Keratinocyte (primary cell): Measurements from ENCODE around the gene SURF4. TPM values are rescaled to one million over a fixed set of nuclear protein-coding genes. Genes with fewer than 3 reads are reported as not detected.
A peak's percentile ranks its signal among the peaks of the same experiment; 100 is the strongest.

ENCODE experiments used
- DNase-seq: peaks from one replicate; pipeline ENCODE4 v3.0.0-alpha.2; 2011; ENCODE audit warnings: low read depth, missing footprints, low spot score
- FAIRE-seq: peaks from 2 replicates; lab custom pipeline; 2011; peaks lifted over from hg19 to GRCh38; lab: Jason Lieb, UNC
- H2AFZ ChIP-seq: 2 replicates; pipeline ENCODE4 v1.6.0; 2012; ENCODE audit warnings: low read length, control low read depth, inconsistent platforms; ENCODE audit not compliant: control insufficient read depth
- H3K27ac ChIP-seq: 2 replicates; pipeline ENCODE4 v1.5.1; 2011; ENCODE audit warnings: low read length; ENCODE audit not compliant: control insufficient read depth, insufficient read depth
- H3K27me3 ChIP-seq: 3 replicates; pipeline ENCODE4 v1.6.0; 2011; ENCODE audit warnings: low read length; ENCODE audit not compliant: control insufficient read depth, insufficient read depth; ENCODE audit errors: extremely low read depth
- H3K36me3 ChIP-seq, 2 experiments: 2 replicates in 1 of 2; 3 replicates in 1 of 2; pipeline ENCODE4 v1.5.1; 2011; ENCODE audit warnings: low read length in 2 of 2, mild to moderate bottlenecking in 1 of 2; ENCODE audit not compliant: control insufficient read depth in 2 of 2, insufficient read depth in 2 of 2; ENCODE audit errors: extremely low read depth in 1 of 2
- H3K4me1 ChIP-seq: 3 replicates; pipeline ENCODE4 v1.5.1; 2011; ENCODE audit warnings: low read length; ENCODE audit not compliant: control insufficient read depth, insufficient read depth; ENCODE audit errors: extremely low read depth
- H3K4me2 ChIP-seq: 3 replicates; pipeline ENCODE4 v1.6.0; 2011; ENCODE audit warnings: low read depth, low read length; ENCODE audit not compliant: control insufficient read depth, insufficient read depth; ENCODE audit errors: extremely low read depth
- H3K4me3 ChIP-seq, 3 experiments: fragments of 200-600 bp in 1 of 3; sonication (generic) in 1 of 3; 2 replicates in 2 of 3; 3 replicates in 1 of 3; pipeline ENCODE4 v1.5.1; 2011 to 2016; ENCODE audit warnings: low read length in 3 of 3, mild to moderate bottlenecking in 3 of 3, control low read depth in 2 of 3, inconsistent platforms in 1 of 3, low read depth in 1 of 3, mixed read lengths in 1 of 3, mixed run types in 1 of 3, moderate library complexity in 1 of 3; ENCODE audit not compliant: control insufficient read depth in 2 of 3, insufficient read depth in 2 of 3; ENCODE audit errors: extremely low read depth in 1 of 3
- H3K79me2 ChIP-seq: 2 replicates; pipeline ENCODE4 v1.6.0; 2012; ENCODE audit warnings: low read length; ENCODE audit not compliant: control insufficient read depth, insufficient read depth
- H3K9ac ChIP-seq: 3 replicates; pipeline ENCODE4 v1.6.0; 2011; ENCODE audit warnings: low read length; ENCODE audit not compliant: control insufficient read depth, insufficient read depth; ENCODE audit errors: extremely low read depth
- H3K9me1 ChIP-seq: 3 replicates; pipeline ENCODE4 v1.6.0; 2011; ENCODE audit warnings: low read length; ENCODE audit not compliant: control insufficient read depth, insufficient read depth; ENCODE audit errors: extremely low read depth
- H3K9me3 ChIP-seq: 2 replicates; pipeline ENCODE4 v1.5.1; 2012; ENCODE audit warnings: low read depth, low read length; ENCODE audit not compliant: control insufficient read depth
- H4K20me1 ChIP-seq: 3 replicates; pipeline ENCODE4 v1.6.0; 2011; ENCODE audit warnings: low read length; ENCODE audit not compliant: control insufficient read depth, insufficient read depth; ENCODE audit errors: extremely low read depth
- CTCF ChIP-seq, 3 experiments: IDR thresholded peaks in 1 of 3; conservative IDR thresholded peaks in 1 of 3; optimal IDR thresholded peaks in 1 of 3; 2 replicates in 2 of 3; 3 replicates in 1 of 3; pipeline versions ENCODE3 to v1.5.1; 2011; ENCODE audit warnings: low read length in 3 of 3, mild to moderate bottlenecking in 3 of 3, moderate library complexity in 2 of 3, control low read depth in 1 of 3, inconsistent platforms in 1 of 3; ENCODE audit not compliant: insufficient read depth in 2 of 3; ENCODE audit errors: extremely low read depth in 1 of 3
- EZH2 ChIP-seq: IDR thresholded peaks from one replicate; pipeline ENCODE4 v1.6.1; 2012; ENCODE audit warnings: inconsistent platforms, mild to moderate bottlenecking, low read length, moderate library complexity
- dilution Hi-C: fragments of 300-500 bp; cut with MboI; formaldehyde crosslinking; loops from one replicate; pipeline ENCODE4 v1.7.0; 2020; ENCODE audit warnings: low sequenced_read_pairs; ENCODE audit not compliant: extremely low pct_ligation_motif_present
- polyA plus RNA-seq, 5 experiments: library from polyadenylated mRNA; depleted of rRNA in 3 of 5; stranded (reverse) in 3 of 5; stranded (forward) in 1 of 5; unstranded in 1 of 5; fragments of >200 nt; gene quantifications; 1 replicate in 1 of 5; 2 replicates in 3 of 5; 3 replicates in 1 of 5; pipeline versions ENCODE4 v1.2.1 to v1.2.3, GENCODE V29; 2011 to 2012; ENCODE audit warnings: missing spikeins in 2 of 5, low read depth in 1 of 5, low replicate concordance in 1 of 5

Gene SURF4
- polyA plus RNA-seq, 1 donor (not counting 4 experiments of a cell fraction or from before 2014, with no cell fraction given) = 153 TPM

- H3K4me1 ChIP-seq = peaks cover 53% of the 10 kb centered on the region
- dilution Hi-C loops = no loop called here
- TF ChIP-seq CTCF (optimal IDR thresholded peaks at IDR 0.05 in 1 of 3, IDR thresholded peaks at IDR 0.05 in 1 of 3, conservative IDR thresholded peaks at IDR 0.05 in 1 of 3; ENCODE audit: extremely low read depth in 1 of 3, insufficient read depth in 2 of 3, low read length in 3 of 3) = no peak
- TF ChIP-seq EZH2 = no peak
- H3K27ac ChIP-seq = no peak overlapping the region
- H3K36me3 ChIP-seq = peaks cover 26 to 37% of the 10 kb centered on the region in 2 experiments
- H2AFZ ChIP-seq = no peak overlapping the region
- H4K20me1 ChIP-seq = peaks cover 56% of the 10 kb centered on the region
- H3K9ac ChIP-seq = no peak overlapping the region
- peaks cover 84% of the 10 kb centered on the region for H3K79me2 ChIP-seq
- no peaks in the 10 kb centered on the region for H3K9me3 ChIP-seq
- peak overlapping the region; percentile 73 for H3K4me2 ChIP-seq
- no peak overlapping the region for H3K4me3 ChIP-seq
- H3K9me1 ChIP-seq = peaks cover 8% of the 10 kb centered on the region
- H3K27me3 ChIP-seq = no peaks in the 10 kb centered on the region
- DNase-seq (no peak), FAIRE-seq (no peak)
Measured at GRCh38 chr9:133372144-133372543, 3.7 kb downstream of the SURF4 start.

DNA sequence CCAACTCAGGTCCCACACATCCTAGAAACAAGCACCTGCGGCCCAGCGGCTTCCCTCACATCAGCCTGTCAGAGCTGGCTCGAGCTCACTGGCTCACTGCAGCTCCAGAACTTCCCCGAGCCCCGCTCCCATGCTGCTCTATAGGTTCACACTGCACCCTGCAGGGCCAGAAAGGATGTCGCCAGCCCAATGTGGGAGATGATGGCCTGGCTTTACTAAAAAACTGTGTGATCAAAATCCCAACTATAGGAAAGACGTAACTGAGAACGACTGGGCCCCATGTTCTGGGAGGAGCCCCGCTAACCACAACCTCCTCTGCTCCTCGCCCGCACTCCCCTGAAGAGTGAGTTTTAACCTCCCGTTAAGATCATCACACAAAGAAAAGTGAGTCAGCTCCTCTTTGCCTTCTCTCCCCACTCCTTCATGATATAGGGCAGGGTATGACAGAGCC lies 4.6 kb downstream of the SURF4 start:
- H3K9me3 ChIP-seq = no peaks in the 10 kb centered on the region
- peak overlapping the region; percentile 73 for H3K4me2 ChIP-seq
- H3K79me2 ChIP-seq = peaks cover 92% of the 10 kb centered on the region
- TF ChIP-seq CTCF (optimal IDR thresholded peaks at IDR 0.05 in 1 of 3, IDR thresholded peaks at IDR 0.05 in 1 of 3, conservative IDR thresholded peaks at IDR 0.05 in 1 of 3; ENCODE audit: extremely low read depth in 1 of 3, insufficient read depth in 2 of 3, low read length in 3 of 3) (peak in 1 of 3 experiments; percentile 16), EZH2 (no peak)
- H3K27ac ChIP-seq = peak overlapping the region; percentile 24
- peak overlapping the region in 2 of 3 experiments; percentile 20 to 22 for H3K4me3 ChIP-seq
- FAIRE-seq (peak; percentile 17), DNase-seq (no peak)
- H3K36me3 ChIP-seq = peaks cover 32 to 45% of the 10 kb centered on the region in 2 experiments
- no peaks in the 10 kb centered on the region for H3K27me3 ChIP-seq
- H4K20me1 ChIP-seq = peaks cover 61% of the 10 kb centered on the region
- H3K9me1 ChIP-seq = peaks cover 8% of the 10 kb centered on the region
- H2AFZ ChIP-seq = no peak overlapping the region
- peaks cover 51% of the 10 kb centered on the region for H3K4me1 ChIP-seq
- dilution Hi-C loops = no loop called here
- H3K9ac ChIP-seq = no peak overlapping the region
